GM12878 (cell line): Measurements from ENCODE around the gene SHPK. TPM values are rescaled to one million over a fixed set of nuclear protein-coding genes. Genes with fewer than 3 reads are reported as not detected.

Source experiments
- IRF4 ChIP-seq: IDR thresholded peaks from 2 replicates; pipeline ENCODE4 v1.6.1; 2011; ENCODE audit warnings: low read depth, low read length
- KAT2A ChIP-seq: conservative IDR thresholded peaks from 2 replicates; pipeline ENCODE4 v1.6.1; 2011; ENCODE audit warnings: low read depth, low read length; ENCODE audit not compliant: control insufficient read depth
- MEF2A ChIP-seq: IDR thresholded peaks from 2 replicates; pipeline ENCODE4 v1.6.1; 2011; ENCODE audit warnings: low read depth, mild to moderate bottlenecking, low read length, moderate library complexity; ENCODE audit not compliant: insufficient read depth
- PAX8 ChIP-seq: fragments of 450-650 bp; IDR thresholded peaks from 2 replicates; pipeline ENCODE4 v1.6.1; 2017; ENCODE audit warnings: mild to moderate bottlenecking, moderate library complexity
- POLR2AphosphoS2 ChIP-seq: IDR thresholded peaks from 2 replicates; pipeline ENCODE4 v1.6.1; 2011; ENCODE audit warnings: low read depth, mild to moderate bottlenecking, low read length, improper control_type of control experiment, moderate library complexity
- SMARCA5 ChIP-seq: fragments of 450-650 bp; IDR thresholded peaks from 2 replicates; pipeline ENCODE4 v1.6.1; 2017; ENCODE audit warnings: mild to moderate bottlenecking
- SREBF1 ChIP-seq: IDR thresholded peaks from 2 replicates; pipeline ENCODE4 v1.6.1; 2012; ENCODE audit warnings: mild to moderate bottlenecking, low read length
- SUPT20H ChIP-seq: IDR thresholded peaks from 2 replicates; pipeline ENCODE4 v1.6.1; 2011; ENCODE audit warnings: low read depth, mild to moderate bottlenecking, low read length, moderate library complexity, borderline replicate concordance; ENCODE audit not compliant: control insufficient read depth
- SUZ12 ChIP-seq: fragments of 200-600 bp; sonication (generic); IDR thresholded peaks from one replicate; pipeline ENCODE4 v1.6.1; 2018; ENCODE audit warnings: antibody characterized with exemption, mild to moderate bottlenecking; ENCODE audit not compliant: unreplicated experiment
- TCF3 ChIP-seq: IDR thresholded peaks from 2 replicates; pipeline ENCODE4 v1.6.1; 2012; ENCODE audit warnings: low read depth, mild to moderate bottlenecking, low read length, borderline replicate concordance; ENCODE audit not compliant: insufficient read depth
- ZNF217 ChIP-seq: fragments of 450-650 bp; IDR thresholded peaks from 2 replicates; pipeline ENCODE4 v1.6.1; 2017; ENCODE audit warnings: antibody characterized with exemption, mild to moderate bottlenecking
- polyA plus RNA-seq, 11 experiments: library from polyadenylated mRNA; depleted of rRNA in 4 of 11; unstranded in 6 of 11; stranded (reverse) in 5 of 11; fragments of >200 nt; fragmentation: Nextera tagmentation in 4 of 11; fragmentation: Illumina TruSeq in 1 of 11; extraction: Ambion mirVana in 4 of 11; extraction: Trizol in 1 of 11; gene quantifications; 1 replicate in 1 of 11; 2 replicates in 10 of 11; pipeline versions ENCODE4 v1.2.1 to v1.2.3, GENCODE V29; 2011 to 2016; ENCODE audit warnings: inconsistent platforms in 2 of 11, missing spikeins in 2 of 11, low read depth in 1 of 11
- total RNA-seq, 4 experiments: library from RNA; depleted of rRNA in 3 of 4; stranded (reverse); fragments of >200 nt in 3 of 4; fragmentation: Illumina TruSeq in 1 of 4; extraction: Trizol in 1 of 4; gene quantifications; 2 replicates each; pipeline versions ENCODE4 v1.2.1 to v1.2.3, GENCODE V29; 2013 to 2021
- TF ChIP-seq, protein P1 (sequence below): fragments of 450-650 bp; formaldehyde crosslinking; IDR thresholded peaks from 2 replicates; pipeline ENCODE4 v1.5.0; 2022; ENCODE audit warnings: mild to moderate bottlenecking, missing genetic modification characterization
- TF ChIP-seq, protein P2 (sequence below): IDR thresholded peaks from 2 replicates; pipeline ENCODE4 v1.6.1; 2012; ENCODE audit warnings: low read length, inconsistent platforms

Gene SHPK
- total and polyA plus RNA-seq, 10 of the 15 experiments (the other 5 are each of a cell fraction or from before 2014, with no cell fraction given) = 1.7 to 16.6 (median 12.9) TPM

DNA sequence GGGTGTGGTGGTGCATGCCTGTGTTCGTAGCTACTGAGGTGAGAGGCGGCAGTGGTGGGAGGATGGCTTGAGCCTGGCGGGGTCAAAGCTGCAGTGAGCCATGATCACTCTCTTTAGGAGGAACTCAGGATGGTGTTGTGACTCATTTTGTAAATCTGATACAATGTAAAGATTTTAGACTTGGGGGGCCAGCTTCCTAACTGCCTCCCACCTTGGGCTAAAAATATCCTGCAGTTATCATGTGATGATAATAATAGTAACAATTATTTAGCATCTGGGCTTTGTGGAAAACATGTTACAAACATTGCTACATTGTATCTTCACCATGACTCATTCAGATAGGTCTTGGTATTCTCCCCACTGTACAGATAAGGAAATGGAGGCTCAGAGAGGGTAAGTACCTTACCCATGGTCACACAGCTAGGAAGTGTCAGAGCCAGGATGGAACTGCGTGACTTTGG is 7.9 kb upstream of the SHPK start (continued):
- TF ChIP-seq, protein P1, sequence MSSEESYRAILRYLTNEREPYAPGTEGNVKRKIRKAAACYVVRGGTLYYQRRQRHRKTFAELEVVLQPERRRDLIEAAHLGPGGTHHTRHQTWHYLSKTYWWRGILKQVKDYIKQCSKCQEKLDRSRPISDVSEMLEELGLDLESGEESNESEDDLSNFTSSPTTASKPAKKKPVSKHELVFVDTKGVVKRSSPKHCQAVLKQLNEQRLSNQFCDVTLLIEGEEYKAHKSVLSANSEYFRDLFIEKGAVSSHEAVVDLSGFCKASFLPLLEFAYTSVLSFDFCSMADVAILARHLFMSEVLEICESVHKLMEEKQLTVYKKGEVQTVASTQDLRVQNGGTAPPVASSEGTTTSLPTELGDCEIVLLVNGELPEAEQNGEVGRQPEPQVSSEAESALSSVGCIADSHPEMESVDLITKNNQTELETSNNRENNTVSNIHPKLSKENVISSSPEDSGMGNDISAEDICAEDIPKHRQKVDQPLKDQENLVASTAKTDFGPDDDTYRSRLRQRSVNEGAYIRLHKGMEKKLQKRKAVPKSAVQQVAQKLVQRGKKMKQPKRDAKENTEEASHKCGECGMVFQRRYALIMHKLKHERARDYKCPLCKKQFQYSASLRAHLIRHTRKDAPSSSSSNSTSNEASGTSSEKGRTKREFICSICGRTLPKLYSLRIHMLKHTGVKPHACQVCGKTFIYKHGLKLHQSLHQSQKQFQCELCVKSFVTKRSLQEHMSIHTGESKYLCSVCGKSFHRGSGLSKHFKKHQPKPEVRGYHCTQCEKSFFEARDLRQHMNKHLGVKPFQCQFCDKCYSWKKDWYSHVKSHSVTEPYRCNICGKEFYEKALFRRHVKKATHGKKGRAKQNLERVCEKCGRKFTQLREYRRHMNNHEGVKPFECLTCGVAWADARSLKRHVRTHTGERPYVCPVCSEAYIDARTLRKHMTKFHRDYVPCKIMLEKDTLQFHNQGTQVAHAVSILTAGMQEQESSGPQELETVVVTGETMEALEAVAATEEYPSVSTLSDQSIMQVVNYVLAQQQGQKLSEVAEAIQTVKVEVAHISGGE (CRISPR knock-in tag) = no peak
- TF ChIP-seq SUZ12 (no peak), SREBF1 (no peak), MEF2A (0 out of 2 replicates have a peak, but pooled peaks have one; percentile 32), TCF3 (no peak), PAX8 (no peak), ZNF217 (no peak), POLR2AphosphoS2 (no peak), SMARCA5 (0 out of 2 replicates have a peak, but pooled peaks have one; percentile 40), SUPT20H (no peak), KAT2A (no peak), IRF4 (no peak)
- TF ChIP-seq, protein P2, sequence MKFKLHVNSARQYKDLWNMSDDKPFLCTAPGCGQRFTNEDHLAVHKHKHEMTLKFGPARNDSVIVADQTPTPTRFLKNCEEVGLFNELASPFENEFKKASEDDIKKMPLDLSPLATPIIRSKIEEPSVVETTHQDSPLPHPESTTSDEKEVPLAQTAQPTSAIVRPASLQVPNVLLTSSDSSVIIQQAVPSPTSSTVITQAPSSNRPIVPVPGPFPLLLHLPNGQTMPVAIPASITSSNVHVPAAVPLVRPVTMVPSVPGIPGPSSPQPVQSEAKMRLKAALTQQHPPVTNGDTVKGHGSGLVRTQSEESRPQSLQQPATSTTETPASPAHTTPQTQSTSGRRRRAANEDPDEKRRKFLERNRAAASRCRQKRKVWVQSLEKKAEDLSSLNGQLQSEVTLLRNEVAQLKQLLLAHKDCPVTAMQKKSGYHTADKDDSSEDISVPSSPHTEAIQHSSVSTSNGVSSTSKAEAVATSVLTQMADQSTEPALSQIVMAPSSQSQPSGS = no peak
